T-helper 1 cell treated with Interleukin-12 subunit alpha and Interleukin-12 subunit beta and Interleukin-4 antibody, amounts not matched to agents 30 μg/mL and 1 μg/mL, for 36 hours (primary cell): ENCODE measurements around the gene MS4A10.

Experiments used
- H3K27ac Mint-ChIP-seq: one replicate; pipeline ENCODE4 v1.8.0; 2021; ENCODE audit warnings: mild to moderate bottlenecking, mixed read lengths
- H3K27me3 Mint-ChIP-seq: one replicate; pipeline ENCODE4 v1.8.0; 2021; ENCODE audit warnings: low read depth, mixed read lengths
- H3K36me3 Mint-ChIP-seq: one replicate; pipeline ENCODE4 v1.8.0; 2021; ENCODE audit warnings: low read depth, mixed read lengths
- H3K4me1 Mint-ChIP-seq: one replicate; pipeline ENCODE4 v1.8.0; 2021; ENCODE audit warnings: low read depth, mixed read lengths
- H3K4me3 Mint-ChIP-seq: one replicate; pipeline ENCODE4 v1.8.0; 2021; ENCODE audit warnings: mild to moderate bottlenecking, moderate library complexity, mixed read lengths
- H3K9me3 Mint-ChIP-seq: one replicate; pipeline ENCODE4 v1.8.0; 2021; ENCODE audit warnings: mixed read lengths

MS4A10 gene

GRCh38 chr11:60840470-60841430 is 55.6 kb downstream of the MS4A10 start:
- H3K4me3 Mint-ChIP-seq = peak overlapping the region; percentile 80
- peaks cover 38% of the 10 kb centered on the region for H3K4me1 Mint-ChIP-seq
- H3K9me3 Mint-ChIP-seq = no peaks in the 10 kb centered on the region
- H3K27ac Mint-ChIP-seq = peak overlapping the region; percentile 76
- peaks cover 2% of the 10 kb centered on the region for H3K36me3 Mint-ChIP-seq
- no peaks in the 10 kb centered on the region for H3K27me3 Mint-ChIP-seq

DNA sequence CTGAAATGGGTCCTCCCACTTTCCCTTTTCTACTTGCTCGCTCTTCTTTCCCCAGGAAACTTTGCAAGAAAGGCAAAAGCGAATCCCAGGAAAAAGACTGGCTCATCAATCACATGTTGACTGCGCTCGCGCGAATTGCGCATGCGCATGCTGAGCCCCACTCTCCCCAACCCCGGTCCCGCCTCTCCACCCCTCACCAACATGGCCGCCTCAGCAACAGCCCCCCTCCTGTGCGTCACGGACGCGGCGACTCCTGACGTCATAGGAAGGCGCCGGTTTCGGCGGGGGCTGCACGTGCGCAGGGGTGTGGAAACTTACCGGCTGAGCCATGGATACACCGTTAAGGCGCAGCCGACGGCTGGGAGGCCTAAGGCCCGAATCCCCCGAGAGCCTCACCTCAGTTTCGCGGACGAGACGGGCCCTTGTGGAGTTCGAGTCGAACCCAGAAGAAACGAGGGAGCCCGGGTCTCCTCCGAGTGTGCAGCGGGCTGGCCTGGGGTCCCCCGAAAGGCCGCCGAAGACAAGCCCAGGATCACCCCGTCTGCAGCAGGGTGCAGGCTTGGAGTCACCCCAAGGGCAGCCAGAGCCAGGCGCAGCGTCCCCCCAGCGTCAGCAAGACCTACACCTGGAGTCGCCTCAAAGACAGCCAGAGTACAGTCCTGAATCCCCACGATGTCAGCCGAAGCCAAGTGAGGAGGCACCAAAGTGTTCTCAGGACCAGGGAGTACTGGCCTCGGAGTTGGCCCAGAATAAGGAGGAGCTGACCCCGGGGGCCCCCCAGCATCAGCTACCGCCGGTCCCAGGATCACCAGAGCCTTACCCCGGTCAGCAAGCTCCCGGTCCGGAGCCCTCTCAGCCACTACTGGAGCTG is 56.9 kb downstream of the MS4A10 start, which contains the start of gene CCDC86:
Gene CCDC86, plus strand, starts transcription at position 317 of the 871 bp plus-strand sequence. Its CDS starts 12 bp downstream, at position 329.
- Mint-ChIP-seq H3K4me1 (peaks cover 36% of the 10 kb centered on the region), H3K27ac (peak within 1 kb of the TSS; percentile 90), H3K4me3 (peak within 1 kb of the TSS; percentile 80), H3K9me3 (no peaks in the 10 kb centered on the region), H3K27me3 (no peaks in the 10 kb centered on the region), H3K36me3 (peaks cover 2% of the 10 kb centered on the region)

GRCh38 chr11:60842668-60843600 is 57.8 kb downstream of the MS4A10 start:
- no peaks in the 10 kb centered on the region for H3K27me3 Mint-ChIP-seq
- no peaks in the 10 kb centered on the region for H3K9me3 Mint-ChIP-seq
- H3K36me3 Mint-ChIP-seq = peaks cover 3% of the 10 kb centered on the region
- H3K27ac Mint-ChIP-seq = peak overlapping the region; percentile 90
- H3K4me1 Mint-ChIP-seq = peaks cover 33% of the 10 kb centered on the region
- H3K4me3 Mint-ChIP-seq = peak overlapping the region; percentile 80

DNA sequence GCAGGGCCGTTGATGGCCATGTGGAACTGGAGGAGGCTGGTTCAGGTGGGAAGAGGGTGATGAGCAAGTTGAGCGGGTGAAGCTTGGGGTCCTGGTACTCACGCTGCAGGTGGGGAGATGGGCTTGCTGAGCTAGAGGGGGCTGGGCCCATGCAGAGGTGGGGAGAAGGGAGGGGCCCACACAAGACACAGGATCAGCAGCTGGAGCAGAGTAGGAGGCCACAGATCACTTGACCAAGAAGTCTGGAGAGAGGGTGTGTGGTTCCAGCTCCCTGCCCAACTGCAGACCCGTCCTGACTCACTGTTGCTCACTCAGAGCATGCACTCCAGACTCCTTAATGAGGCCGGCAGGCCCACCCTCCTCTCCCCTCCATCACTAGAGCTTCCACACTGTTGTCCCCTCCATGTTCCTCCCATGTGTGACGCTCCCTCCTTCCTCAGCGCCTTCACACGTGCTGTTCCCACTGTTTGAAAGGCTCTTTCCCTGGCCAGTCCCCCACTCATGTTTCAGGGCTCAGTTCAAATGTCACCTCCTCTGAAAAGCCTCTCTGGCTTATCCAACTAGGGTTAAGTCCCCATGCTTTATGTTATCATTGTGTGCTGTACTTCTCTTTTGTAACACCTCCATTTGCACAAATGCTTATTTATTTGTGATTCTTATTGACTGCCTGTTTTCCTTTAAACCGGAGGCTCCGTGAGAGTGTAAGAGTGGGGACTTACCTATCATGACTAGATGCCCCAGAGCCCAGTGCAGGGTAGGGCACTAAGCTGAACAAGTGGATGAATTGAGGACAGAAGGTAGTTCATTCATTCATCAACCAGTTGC is 59.1 kb downstream of the MS4A10 start:
- Mint-ChIP-seq H3K27me3 (no peaks in the 10 kb centered on the region), H3K4me3 (peak overlapping the region; percentile 80), H3K36me3 (peaks cover 8% of the 10 kb centered on the region), H3K27ac (peak overlapping the region; percentile 69), H3K4me1 (peaks cover 33% of the 10 kb centered on the region), H3K9me3 (no peaks in the 10 kb centered on the region)

DNA sequence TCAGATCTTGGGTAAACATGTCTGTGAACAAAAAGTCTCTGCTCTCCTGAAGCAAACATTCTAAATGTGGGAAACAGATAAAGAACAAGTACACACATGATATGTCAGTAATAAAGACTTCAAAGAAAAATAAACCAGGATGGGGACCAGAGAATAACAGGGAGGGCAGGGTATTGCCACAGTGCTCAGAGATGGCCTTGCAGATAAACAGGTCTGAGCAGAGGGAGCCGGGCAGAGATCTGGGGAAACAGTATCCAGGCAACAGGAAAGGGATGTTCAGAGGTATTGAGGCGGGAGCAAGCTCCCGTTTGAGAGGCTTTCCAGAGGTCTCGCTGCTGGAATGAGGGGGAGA is 59.7 kb downstream of the MS4A10 start:
- Mint-ChIP-seq H3K4me1 (peaks cover 33% of the 10 kb centered on the region), H3K9me3 (no peaks in the 10 kb centered on the region), H3K4me3 (no peak overlapping the region), H3K36me3 (peaks cover 8% of the 10 kb centered on the region), H3K27ac (no peak overlapping the region), H3K27me3 (no peaks in the 10 kb centered on the region)

DNA sequence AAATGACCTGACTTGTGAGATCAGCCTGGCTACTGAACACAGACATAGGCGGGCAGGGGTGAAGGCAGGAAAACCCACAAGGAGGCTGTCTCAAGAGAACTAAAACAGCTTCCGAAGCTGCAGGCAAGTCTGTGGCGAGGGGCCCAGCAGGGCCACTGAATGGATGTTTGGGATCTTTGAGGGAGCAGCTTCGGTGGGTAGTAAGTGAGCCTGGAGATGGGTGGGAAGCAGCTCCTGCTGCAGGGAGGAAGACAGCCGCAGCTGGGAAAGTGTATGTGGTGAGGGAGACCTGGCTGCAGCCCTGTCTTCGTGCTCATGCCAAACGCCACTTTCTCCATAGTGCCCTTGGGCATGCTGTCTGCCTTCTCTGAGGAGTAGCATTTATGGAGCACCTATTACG is 60.2 kb downstream of the MS4A10 start:
- Mint-ChIP-seq H3K4me3 (no peak overlapping the region), H3K9me3 (no peaks in the 10 kb centered on the region), H3K27me3 (no peaks in the 10 kb centered on the region), H3K27ac (no peak overlapping the region), H3K4me1 (peaks cover 33% of the 10 kb centered on the region), H3K36me3 (peaks cover 11% of the 10 kb centered on the region)

DNA sequence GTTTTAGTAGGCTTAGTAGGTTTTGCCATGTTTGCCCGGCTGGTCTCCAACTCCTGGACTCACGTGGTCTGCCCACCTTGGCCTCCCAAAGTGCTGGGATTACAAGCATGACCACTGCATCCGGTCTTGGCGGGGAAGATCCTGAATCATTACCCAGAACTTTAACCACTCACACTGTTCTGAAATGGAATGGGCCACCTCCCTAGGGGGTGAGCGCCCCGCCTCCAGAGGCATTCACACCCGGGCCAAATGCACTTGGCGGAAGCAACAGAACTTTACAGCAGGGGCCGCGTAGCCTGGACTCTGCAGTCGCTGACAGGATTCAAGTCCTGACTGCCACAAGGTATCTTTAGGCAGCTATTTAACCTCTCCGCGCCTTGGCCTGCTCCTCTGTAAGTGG is 62.1 kb downstream of the MS4A10 start:
- Mint-ChIP-seq H3K4me3 (no peak overlapping the region), H3K27me3 (no peaks in the 10 kb centered on the region), H3K4me1 (peaks cover 26% of the 10 kb centered on the region), H3K36me3 (peaks cover 18% of the 10 kb centered on the region), H3K9me3 (no peaks in the 10 kb centered on the region), H3K27ac (no peak overlapping the region)

- peaks cover 22% of the 10 kb centered on the region for H3K4me1 Mint-ChIP-seq
- H3K36me3 Mint-ChIP-seq = peaks cover 18% of the 10 kb centered on the region
- H3K4me3 Mint-ChIP-seq = no peak overlapping the region
- H3K27me3 Mint-ChIP-seq = no peaks in the 10 kb centered on the region
- no peak overlapping the region for H3K27ac Mint-ChIP-seq
- no peaks in the 10 kb centered on the region for H3K9me3 Mint-ChIP-seq
Observed at GRCh38 chr11:60847896-60848295, 62.8 kb downstream of the MS4A10 start.

DNA sequence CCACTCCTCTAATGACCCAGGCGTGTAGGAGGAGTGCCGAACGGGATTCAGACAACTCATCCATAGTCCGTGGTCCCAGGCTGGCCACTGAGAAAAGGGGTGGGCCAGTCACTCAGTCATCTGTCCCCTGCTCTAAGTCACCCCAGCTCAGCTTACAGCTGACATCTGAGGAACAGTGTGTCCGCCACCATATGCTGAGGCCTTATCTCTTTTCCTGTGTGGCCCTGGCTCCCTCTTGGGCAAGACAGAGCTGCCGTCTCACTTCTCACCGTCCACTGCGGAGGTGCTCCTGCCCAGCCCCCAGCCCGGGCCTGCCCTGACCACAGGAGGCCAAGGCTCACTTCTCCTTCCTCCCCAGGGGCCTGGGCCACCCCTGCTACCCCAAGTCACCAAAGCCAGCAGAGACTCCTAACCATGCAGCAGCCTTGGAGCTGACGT is 63.6 kb downstream of the MS4A10 start:
- H3K36me3 Mint-ChIP-seq = peaks cover 16% of the 10 kb centered on the region
- no peaks in the 10 kb centered on the region for H3K9me3 Mint-ChIP-seq
- H3K4me3 Mint-ChIP-seq = no peak overlapping the region
- H3K27ac Mint-ChIP-seq = no peak overlapping the region
- H3K27me3 Mint-ChIP-seq = no peaks in the 10 kb centered on the region
- H3K4me1 Mint-ChIP-seq = peaks cover 14% of the 10 kb centered on the region

GRCh38 chr11:60849641-60850520 is 64.7 kb downstream of the MS4A10 start:
- Mint-ChIP-seq H3K36me3 (peaks cover 16% of the 10 kb centered on the region), H3K4me3 (no peak overlapping the region), H3K9me3 (no peaks in the 10 kb centered on the region), H3K27me3 (no peaks in the 10 kb centered on the region), H3K4me1 (peaks cover 4% of the 10 kb centered on the region), H3K27ac (no peak overlapping the region)
